ENCODE measurements around the gene BANP. TPM values are rescaled to one million over a fixed set of nuclear protein-coding genes. Genes with fewer than 3 reads are reported as not detected.
A peak's percentile ranks its signal among the peaks of the same experiment; 100 is the strongest.
"Not testable (repeated sequence)": the region's sequence is repeated elsewhere in the genome, so short reads cannot be mapped to it uniquely, and the experiment has no call there.

Gene BANP
- total RNA-seq, 1 donor from 2014 or later, result 30.4 TPM

DNA sequence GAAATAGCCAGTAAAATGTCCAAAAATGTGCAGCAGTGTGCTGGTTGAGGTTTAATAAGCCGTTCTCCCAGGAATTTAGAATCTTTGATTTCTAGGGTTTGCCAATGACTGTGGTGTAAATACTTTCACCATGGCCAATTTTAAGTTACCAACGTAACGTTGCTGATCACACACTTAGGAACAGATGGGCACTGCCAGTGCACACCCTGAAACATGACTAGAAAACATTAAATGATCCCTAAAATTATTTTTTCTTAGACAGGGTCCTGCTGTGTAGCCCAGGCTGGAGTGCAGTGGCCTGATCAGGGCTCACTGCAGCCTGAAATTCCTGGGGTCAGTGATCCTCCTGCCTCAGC lies 18.1 kb upstream of the BANP start:
- no peak overlapping the region for H3K9ac ChIP-seq
- no peak for DNase-seq (ENCODE audit: low spot score)
- no peaks in the 10 kb centered on the region for H3K36me3 Mint-ChIP-seq
- peaks cover 13% of the 10 kb centered on the region for H3K27me3 Mint-ChIP-seq (ENCODE audit: insufficient read depth, low read depth)
- peaks cover 4% of the 10 kb centered on the region for H3K9me3 Mint-ChIP-seq
- H3K4me1 Mint-ChIP-seq, result peaks cover 13% of the 10 kb centered on the region
- H3K27ac Mint-ChIP-seq, result no peak overlapping the region
- H3F3A ChIP-seq (ENCODE audit: low read depth), result no peaks in the 10 kb centered on the region
- no peaks in the 10 kb centered on the region for H4K20me1 ChIP-seq (ENCODE audit: low read depth)
- no peaks in the 10 kb centered on the region for H3K36me3 ChIP-seq
- H3K27ac ChIP-seq, result no peak overlapping the region
- no peak overlapping the region for H3K4me3 ChIP-seq
- TF ChIP-seq, protein P1, sequence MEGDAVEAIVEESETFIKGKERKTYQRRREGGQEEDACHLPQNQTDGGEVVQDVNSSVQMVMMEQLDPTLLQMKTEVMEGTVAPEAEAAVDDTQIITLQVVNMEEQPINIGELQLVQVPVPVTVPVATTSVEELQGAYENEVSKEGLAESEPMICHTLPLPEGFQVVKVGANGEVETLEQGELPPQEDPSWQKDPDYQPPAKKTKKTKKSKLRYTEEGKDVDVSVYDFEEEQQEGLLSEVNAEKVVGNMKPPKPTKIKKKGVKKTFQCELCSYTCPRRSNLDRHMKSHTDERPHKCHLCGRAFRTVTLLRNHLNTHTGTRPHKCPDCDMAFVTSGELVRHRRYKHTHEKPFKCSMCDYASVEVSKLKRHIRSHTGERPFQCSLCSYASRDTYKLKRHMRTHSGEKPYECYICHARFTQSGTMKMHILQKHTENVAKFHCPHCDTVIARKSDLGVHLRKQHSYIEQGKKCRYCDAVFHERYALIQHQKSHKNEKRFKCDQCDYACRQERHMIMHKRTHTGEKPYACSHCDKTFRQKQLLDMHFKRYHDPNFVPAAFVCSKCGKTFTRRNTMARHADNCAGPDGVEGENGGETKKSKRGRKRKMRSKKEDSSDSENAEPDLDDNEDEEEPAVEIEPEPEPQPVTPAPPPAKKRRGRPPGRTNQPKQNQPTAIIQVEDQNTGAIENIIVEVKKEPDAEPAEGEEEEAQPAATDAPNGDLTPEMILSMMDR (IDR thresholded peaks at IDR 0.05), result no peak
- TF ChIP-seq EZH2phosphoT487 (IDR thresholded peaks at IDR 0.05) (no peak), EZH2 (IDR thresholded peaks at IDR 0.05) (no peak)
- no peaks in the 10 kb centered on the region for H3K27me3 ChIP-seq
- H3K79me2 ChIP-seq (ENCODE audit: low read depth), result no peaks in the 10 kb centered on the region
- H3K4me1 ChIP-seq, result no peaks in the 10 kb centered on the region
- no peak overlapping the region for H3K4me3 Mint-ChIP-seq
- H3K4me2 ChIP-seq, result no peak overlapping the region
- no peaks in the 10 kb centered on the region for H3K9me3 ChIP-seq (ENCODE audit: low read depth)
- no peak overlapping the region for H2AFZ ChIP-seq (replicated peaks)

- not testable (repeated sequence) for H3K4me2 ChIP-seq; H3K4me3 Mint-ChIP-seq; H3K4me3 ChIP-seq; H4K20me1 ChIP-seq (ENCODE audit: low read depth); DNase-seq (ENCODE audit: low spot score); H3K9ac ChIP-seq; H3K27ac ChIP-seq; H3K36me3 ChIP-seq; H3K9me3 ChIP-seq (ENCODE audit: low read depth); H3K4me1 ChIP-seq; H3F3A ChIP-seq (ENCODE audit: low read depth); H3K9me3 Mint-ChIP-seq; H2AFZ ChIP-seq (replicated peaks); H3K79me2 ChIP-seq (ENCODE audit: low read depth); H3K27ac Mint-ChIP-seq; H3K36me3 Mint-ChIP-seq; H3K27me3 ChIP-seq
- Mint-ChIP-seq H3K27me3 (ENCODE audit: insufficient read depth, low read depth) (peaks cover 15% of the 10 kb centered on the region), H3K4me1 (peaks cover 10% of the 10 kb centered on the region)
Observed at GRCh38 chr16:87934752-87935425, 16.3 kb upstream of the BANP start.

DNA sequence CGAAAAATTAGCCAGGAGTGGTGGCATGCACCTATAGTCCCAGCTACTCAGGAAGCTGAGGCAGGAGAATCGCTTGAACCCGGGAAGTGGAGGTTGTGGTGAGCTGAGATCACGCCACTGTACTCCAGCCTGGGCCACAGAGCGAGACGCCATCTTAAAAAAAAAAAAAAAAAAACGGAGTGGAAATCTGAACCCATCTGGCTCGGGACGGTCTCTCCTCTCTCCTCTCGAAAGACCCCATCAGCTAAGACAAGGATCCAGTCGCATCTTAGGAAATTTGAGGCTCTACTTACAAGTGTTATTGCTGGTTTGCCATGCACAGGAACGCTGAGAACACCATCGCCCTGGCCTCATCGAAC lies 15.2 kb upstream of the BANP start:
- not testable (repeated sequence) for H3K4me2 ChIP-seq; H3K4me3 Mint-ChIP-seq; H3K9me3 ChIP-seq (ENCODE audit: low read depth); H4K20me1 ChIP-seq (ENCODE audit: low read depth); H3K36me3 ChIP-seq; H3K79me2 ChIP-seq (ENCODE audit: low read depth); H3K27ac Mint-ChIP-seq; H3F3A ChIP-seq (ENCODE audit: low read depth); H3K4me1 Mint-ChIP-seq; H3K4me1 ChIP-seq; H3K27ac ChIP-seq; H3K27me3 ChIP-seq; H3K4me3 ChIP-seq; H3K9ac ChIP-seq; H3K36me3 Mint-ChIP-seq; H3K9me3 Mint-ChIP-seq; H2AFZ ChIP-seq (replicated peaks); DNase-seq (ENCODE audit: low spot score)
- H3K27me3 Mint-ChIP-seq (ENCODE audit: insufficient read depth, low read depth), result peaks cover 13% of the 10 kb centered on the region

- Histone ChIP-seq H3K4me1 (no peaks in the 10 kb centered on the region), H3K4me3 (no peak within 1 kb of the TSS), H3F3A (ENCODE audit: low read depth) (no peaks in the 10 kb centered on the region), H3K36me3 (no peaks in the 10 kb centered on the region), H3K27me3 (no peaks in the 10 kb centered on the region), H3K27ac (no peak within 1 kb of the TSS), H4K20me1 (ENCODE audit: low read depth) (no peaks in the 10 kb centered on the region), H3K4me2 (no peak within 1 kb of the TSS), H3K79me2 (ENCODE audit: low read depth) (no peaks in the 10 kb centered on the region), H3K9ac (no peak within 1 kb of the TSS), H2AFZ (replicated peaks) (no peak within 1 kb of the TSS), H3K9me3 (ENCODE audit: low read depth) (no peaks in the 10 kb centered on the region)
- H3K36me3 Mint-ChIP-seq, result no peaks in the 10 kb centered on the region
- DNase-seq (ENCODE audit: low spot score), result no peak
- peaks cover 2% of the 10 kb centered on the region for H3K9me3 Mint-ChIP-seq
- TF ChIP-seq EZH2 (IDR thresholded peaks at IDR 0.05) (no peak), EZH2phosphoT487 (IDR thresholded peaks at IDR 0.05) (no peak)
- TF ChIP-seq, protein P1 (IDR thresholded peaks at IDR 0.05), result no peak
- H3K27ac Mint-ChIP-seq, result no peak within 1 kb of the TSS
- peaks cover 5% of the 10 kb centered on the region for H3K4me1 Mint-ChIP-seq
- H3K27me3 Mint-ChIP-seq (ENCODE audit: insufficient read depth, low read depth), result peaks cover 13% of the 10 kb centered on the region
- H3K4me3 Mint-ChIP-seq, result peak within 1 kb of the TSS; percentile 42
Observed at GRCh38 chr16:87936375-87937230, 14.6 kb upstream of the BANP start, which contains the start of gene CA5A. Gene CA5A (minus strand): TSS chr16:87936529. CDS start chr16:87936450, 79 bp downstream.

- not testable (repeated sequence) for H3F3A ChIP-seq (ENCODE audit: low read depth); H3K36me3 Mint-ChIP-seq; H3K27ac ChIP-seq; H3K27ac Mint-ChIP-seq; H3K79me2 ChIP-seq (ENCODE audit: low read depth); H3K9me3 ChIP-seq (ENCODE audit: low read depth); H3K4me1 Mint-ChIP-seq; H3K27me3 ChIP-seq; H3K4me1 ChIP-seq; H3K4me3 ChIP-seq; H4K20me1 ChIP-seq (ENCODE audit: low read depth); H3K9ac ChIP-seq; H3K4me2 ChIP-seq; H2AFZ ChIP-seq (replicated peaks); H3K9me3 Mint-ChIP-seq; H3K36me3 ChIP-seq; H3K4me3 Mint-ChIP-seq; DNase-seq (ENCODE audit: low spot score)
- H3K27me3 Mint-ChIP-seq (ENCODE audit: insufficient read depth, low read depth), result peaks cover 13% of the 10 kb centered on the region
Observed at GRCh38 chr16:87937231-87937542, 14.0 kb upstream of the BANP start.

Data from neural progenitor cell (in vitro differentiated cells).